ENCODE data around the gene ANXA10. TPM values are rescaled to one million over a fixed set of nuclear protein-coding genes. Genes with fewer than 3 reads are reported as not detected.
"Not testable (repeated sequence)": the region's sequence is repeated elsewhere in the genome, so short reads cannot be mapped to it uniquely, and the experiment has no call there.

ANXA10 gene
- polyA plus RNA-seq, 1 donor, result 0.24 TPM

- no peak overlapping the region for H3K4me3 ChIP-seq (ENCODE audit: low read length)
- no peaks in the 10 kb centered on the region for H3K4me1 ChIP-seq (ENCODE audit: control insufficient read depth, insufficient read depth, low read length)
- H3K36me3 ChIP-seq (ENCODE audit: control insufficient read depth, insufficient read depth, low read length), result no peaks in the 10 kb centered on the region
- no peaks in the 10 kb centered on the region for H3K27me3 ChIP-seq (ENCODE audit: control insufficient read depth, insufficient read depth, low read length)
- H3K9me3 ChIP-seq (ENCODE audit: control insufficient read depth, low read depth, low read length), result no peaks in the 10 kb centered on the region
- DNase-seq, result peak in 1 of 2 donors; percentile 16
- H3K27ac ChIP-seq (ENCODE audit: low read length), result no peak overlapping the region
- WGBS (ENCODE audit: insufficient coverage, low lambda C conversion rate), result 18% methylated on average over 4 of the region's 6 CpGs
These were observed 91.6 kb downstream of the ANXA10 start for GRCh38 chr4:168183717-168184571.

DNA sequence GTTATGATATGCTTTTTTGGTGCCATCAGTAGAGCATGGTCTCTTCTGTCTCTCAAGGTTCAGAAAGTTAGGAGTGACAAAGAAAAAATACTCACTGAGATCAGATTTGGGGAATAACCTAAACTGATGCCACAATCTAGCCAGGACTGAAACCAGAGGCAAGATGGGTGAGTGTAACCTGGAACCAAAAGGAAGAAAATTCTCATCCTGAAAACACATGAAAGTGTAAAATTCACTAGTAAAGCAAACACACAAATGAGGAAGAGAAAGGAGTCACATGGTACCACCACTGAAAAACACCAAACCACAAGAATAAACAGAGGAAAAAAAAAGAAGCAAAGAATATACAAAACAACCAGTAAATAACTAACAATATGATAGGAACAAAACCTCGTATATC is 96.4 kb downstream of the ANXA10 start:
- WGBS (ENCODE audit: insufficient coverage, low lambda C conversion rate), result no CpG with 5 or more reads among the region's 1 CpG

GRCh38 chr4:168197926-168198325 is 105.6 kb downstream of the ANXA10 start:
- no peak overlapping the region for H3K27ac ChIP-seq (ENCODE audit: low read length)
- H3K4me1 ChIP-seq (ENCODE audit: control insufficient read depth, insufficient read depth, low read length), result no peaks in the 10 kb centered on the region
- H3K4me3 ChIP-seq (ENCODE audit: low read length), result no peak overlapping the region
- H3K27me3 ChIP-seq (ENCODE audit: control insufficient read depth, insufficient read depth, low read length), result no peaks in the 10 kb centered on the region
- no peak for DNase-seq
- peaks cover 2% of the 10 kb centered on the region for H3K9me3 ChIP-seq (ENCODE audit: control insufficient read depth, low read depth, low read length)
- H3K36me3 ChIP-seq (ENCODE audit: control insufficient read depth, insufficient read depth, low read length), result no peaks in the 10 kb centered on the region

More for the DNA sequence above, 96.4 kb downstream of the ANXA10 start:
- Histone ChIP-seq H3K27me3 (ENCODE audit: control insufficient read depth, insufficient read depth, low read length) (no peaks in the 10 kb centered on the region), H3K36me3 (ENCODE audit: control insufficient read depth, insufficient read depth, low read length) (no peaks in the 10 kb centered on the region), H3K9me3 (ENCODE audit: control insufficient read depth, low read depth, low read length) (no peaks in the 10 kb centered on the region), H3K4me3 (ENCODE audit: low read length) (no peak overlapping the region), H3K27ac (ENCODE audit: low read length) (no peak overlapping the region), H3K4me1 (ENCODE audit: control insufficient read depth, insufficient read depth, low read length) (no peaks in the 10 kb centered on the region)
- DNase-seq, result no peak

DNA sequence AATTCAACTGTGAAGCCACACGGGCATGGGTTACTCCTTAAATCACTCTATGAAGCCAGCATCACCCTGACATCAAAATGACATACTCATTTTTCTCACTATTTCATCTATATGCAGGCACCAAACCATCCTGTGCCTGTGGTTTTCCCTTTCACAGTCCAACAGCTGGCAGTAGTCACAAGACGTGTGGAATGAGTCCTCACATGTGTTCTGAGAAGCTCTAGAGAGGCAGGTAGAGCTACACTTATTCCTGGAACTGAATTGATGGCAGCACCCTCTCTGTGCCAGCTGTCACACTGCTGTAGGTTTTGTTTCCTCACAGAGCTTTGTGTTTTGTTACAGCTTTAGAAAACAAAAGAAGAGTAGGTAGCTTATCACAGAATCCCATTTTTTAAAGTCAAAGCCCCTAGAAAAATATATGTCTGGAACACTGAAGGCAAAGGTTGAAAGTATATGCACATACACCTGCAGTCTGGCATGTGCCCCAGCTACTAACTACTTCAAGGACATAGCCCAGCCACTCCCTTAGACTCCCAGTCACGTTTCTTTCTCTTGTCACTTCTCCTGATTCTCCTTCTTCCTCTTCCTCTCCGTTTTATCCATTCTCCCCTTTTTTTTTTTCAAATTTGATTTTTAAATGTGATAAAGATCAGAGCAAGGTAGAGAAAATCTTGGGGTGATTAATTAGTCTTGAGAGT is 107.1 kb downstream of the ANXA10 start:
- no peak for DNase-seq
- WGBS (ENCODE audit: insufficient coverage, low lambda C conversion rate), result 30% methylated on average over 2 of the region's 4 CpGs
- H3K4me3 ChIP-seq (ENCODE audit: low read length), result no peak overlapping the region

GRCh38 chr4:168200685-168201084 is 108.3 kb downstream of the ANXA10 start:
- no peaks in the 10 kb centered on the region for H3K36me3 ChIP-seq (ENCODE audit: control insufficient read depth, insufficient read depth, low read length)
- H3K27ac ChIP-seq (ENCODE audit: low read length), result no peak overlapping the region

More for the DNA sequence above, 107.1 kb downstream of the ANXA10 start:
- no peaks in the 10 kb centered on the region for H3K4me1 ChIP-seq (ENCODE audit: control insufficient read depth, insufficient read depth, low read length)
- H3K36me3 ChIP-seq (ENCODE audit: control insufficient read depth, insufficient read depth, low read length), result no peaks in the 10 kb centered on the region
- H3K9me3 ChIP-seq (ENCODE audit: control insufficient read depth, low read depth, low read length), result peaks cover 9% of the 10 kb centered on the region
- no peaks in the 10 kb centered on the region for H3K27me3 ChIP-seq (ENCODE audit: control insufficient read depth, insufficient read depth, low read length)
- no peak overlapping the region for H3K27ac ChIP-seq (ENCODE audit: low read length)

DNA sequence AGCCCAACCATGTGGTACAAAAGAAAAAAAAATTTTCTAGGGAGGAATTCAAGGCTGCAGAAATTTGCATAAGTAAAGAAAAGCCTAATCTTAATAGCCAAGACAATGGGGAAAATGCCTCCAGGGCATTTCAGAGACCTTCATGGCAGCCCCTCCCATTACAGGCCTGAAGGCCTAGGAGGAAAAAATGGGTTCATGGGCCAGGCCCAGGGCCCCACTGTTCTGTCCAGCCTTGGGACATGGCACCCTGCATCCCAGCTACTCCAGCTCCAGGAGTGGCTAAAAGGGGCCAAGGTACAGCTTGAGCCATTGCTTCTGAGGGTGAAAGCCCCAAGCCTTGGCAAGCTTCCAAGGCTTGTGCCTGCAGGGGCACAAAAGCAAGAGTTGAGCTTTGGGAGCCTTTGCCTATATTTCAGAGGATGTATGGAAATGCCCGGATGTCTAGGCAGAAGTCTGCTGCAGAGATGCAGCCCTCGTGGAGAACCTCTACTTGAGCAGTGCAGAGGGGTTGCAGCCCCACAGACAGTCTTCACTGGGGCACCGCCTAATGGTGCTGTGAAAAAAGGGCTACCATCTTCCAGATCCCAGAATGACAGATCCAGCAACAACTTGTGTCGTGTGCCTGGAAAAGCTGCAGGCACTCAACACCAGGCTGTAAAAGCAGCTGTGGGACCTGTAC is 111.0 kb downstream of the ANXA10 start:
- DNase-seq, result no peak
- no peaks in the 10 kb centered on the region for H3K27me3 ChIP-seq (ENCODE audit: control insufficient read depth, insufficient read depth, low read length)
- peaks cover 10% of the 10 kb centered on the region for H3K9me3 ChIP-seq (ENCODE audit: control insufficient read depth, low read depth, low read length)
- no peaks in the 10 kb centered on the region for H3K4me1 ChIP-seq (ENCODE audit: control insufficient read depth, insufficient read depth, low read length)
- no peaks in the 10 kb centered on the region for H3K36me3 ChIP-seq (ENCODE audit: control insufficient read depth, insufficient read depth, low read length)
- no peak overlapping the region for H3K27ac ChIP-seq (ENCODE audit: low read length)
- H3K4me3 ChIP-seq (ENCODE audit: low read length), result no peak overlapping the region
- no CpG with 5 or more reads among the region's 4 CpGs for WGBS (ENCODE audit: insufficient coverage, low lambda C conversion rate)

More at GRCh38 chr4:168200685-168201084, 108.3 kb downstream of the ANXA10 start:
- DNase-seq, result no peak
- H3K4me3 ChIP-seq (ENCODE audit: low read length), result no peak overlapping the region
- no peaks in the 10 kb centered on the region for H3K27me3 ChIP-seq (ENCODE audit: control insufficient read depth, insufficient read depth, low read length)
- H3K4me1 ChIP-seq (ENCODE audit: control insufficient read depth, insufficient read depth, low read length), result no peaks in the 10 kb centered on the region
- peaks cover 10% of the 10 kb centered on the region for H3K9me3 ChIP-seq (ENCODE audit: control insufficient read depth, low read depth, low read length)
- WGBS (ENCODE audit: insufficient coverage, low lambda C conversion rate), result 20% methylated on average over 1 of the region's 3 CpGs

GRCh38 chr4:168208957-168209614 is 116.7 kb downstream of the ANXA10 start:
- Histone ChIP-seq H3K36me3 (ENCODE audit: control insufficient read depth, insufficient read depth, low read length) (no peaks in the 10 kb centered on the region), H3K4me3 (ENCODE audit: low read length) (no peak overlapping the region), H3K27ac (ENCODE audit: low read length) (no peak overlapping the region), H3K9me3 (ENCODE audit: control insufficient read depth, low read depth, low read length) (peaks cover 3% of the 10 kb centered on the region), H3K4me1 (ENCODE audit: control insufficient read depth, insufficient read depth, low read length) (no peaks in the 10 kb centered on the region), H3K27me3 (ENCODE audit: control insufficient read depth, insufficient read depth, low read length) (no peaks in the 10 kb centered on the region)
- no CpG with 5 or more reads among the region's 3 CpGs for WGBS (ENCODE audit: insufficient coverage, low lambda C conversion rate)
- peak in 1 of 2 donors; percentile 12 for DNase-seq

GRCh38 chr4:168212656-168213055 is 120.3 kb downstream of the ANXA10 start:
- no peak for DNase-seq
- Histone ChIP-seq H3K4me3 (ENCODE audit: low read length) (no peak overlapping the region), H3K9me3 (ENCODE audit: control insufficient read depth, low read depth, low read length) (no peaks in the 10 kb centered on the region), H3K27me3 (ENCODE audit: control insufficient read depth, insufficient read depth, low read length) (no peaks in the 10 kb centered on the region), H3K27ac (ENCODE audit: low read length) (no peak overlapping the region), H3K36me3 (ENCODE audit: control insufficient read depth, insufficient read depth, low read length) (peaks cover 5% of the 10 kb centered on the region), H3K4me1 (ENCODE audit: control insufficient read depth, insufficient read depth, low read length) (no peaks in the 10 kb centered on the region)
- WGBS (ENCODE audit: insufficient coverage, low lambda C conversion rate), result 96% methylated on average over 3 of the region's 3 CpGs

GRCh38 chr4:168213511-168213910 is 121.2 kb downstream of the ANXA10 start:
- not testable (repeated sequence) for H3K36me3 ChIP-seq (ENCODE audit: control insufficient read depth, insufficient read depth, low read length); H3K4me1 ChIP-seq (ENCODE audit: control insufficient read depth, insufficient read depth, low read length); H3K27ac ChIP-seq (ENCODE audit: low read length); H3K27me3 ChIP-seq (ENCODE audit: control insufficient read depth, insufficient read depth, low read length); H3K4me3 ChIP-seq (ENCODE audit: low read length); H3K9me3 ChIP-seq (ENCODE audit: control insufficient read depth, low read depth, low read length); DNase-seq

- Histone ChIP-seq H3K27ac (ENCODE audit: low read length) (no peak overlapping the region), H3K9me3 (ENCODE audit: control insufficient read depth, low read depth, low read length) (no peaks in the 10 kb centered on the region), H3K4me3 (ENCODE audit: low read length) (no peak overlapping the region), H3K27me3 (ENCODE audit: control insufficient read depth, insufficient read depth, low read length) (no peaks in the 10 kb centered on the region), H3K36me3 (ENCODE audit: control insufficient read depth, insufficient read depth, low read length) (peaks cover 23% of the 10 kb centered on the region), H3K4me1 (ENCODE audit: control insufficient read depth, insufficient read depth, low read length) (no peaks in the 10 kb centered on the region)
- no CpG with 5 or more reads among the region's 1 CpG for WGBS (ENCODE audit: insufficient coverage, low lambda C conversion rate)
- no peak for DNase-seq
These were observed 126.3 kb downstream of the ANXA10 start for GRCh38 chr4:168218645-168219044.
